GM18502 (cell line): Measurements from ENCODE around the gene SLC25A36.
A peak's percentile ranks its signal among the peaks of the same experiment; 100 is the strongest.

ENCODE experiments used
- ATAC-seq: cut with Tn5 transposase; IDR thresholded peaks from one replicate; pipeline ENCODE4 v1.9.1; 2021; ENCODE audit warnings: mild to moderate bottlenecking; ENCODE audit not compliant: unreplicated experiment, poor library complexity

SLC25A36 gene, protein sequence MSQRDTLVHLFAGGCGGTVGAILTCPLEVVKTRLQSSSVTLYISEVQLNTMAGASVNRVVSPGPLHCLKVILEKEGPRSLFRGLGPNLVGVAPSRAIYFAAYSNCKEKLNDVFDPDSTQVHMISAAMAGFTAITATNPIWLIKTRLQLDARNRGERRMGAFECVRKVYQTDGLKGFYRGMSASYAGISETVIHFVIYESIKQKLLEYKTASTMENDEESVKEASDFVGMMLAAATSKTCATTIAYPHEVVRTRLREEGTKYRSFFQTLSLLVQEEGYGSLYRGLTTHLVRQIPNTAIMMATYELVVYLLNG

DNA sequence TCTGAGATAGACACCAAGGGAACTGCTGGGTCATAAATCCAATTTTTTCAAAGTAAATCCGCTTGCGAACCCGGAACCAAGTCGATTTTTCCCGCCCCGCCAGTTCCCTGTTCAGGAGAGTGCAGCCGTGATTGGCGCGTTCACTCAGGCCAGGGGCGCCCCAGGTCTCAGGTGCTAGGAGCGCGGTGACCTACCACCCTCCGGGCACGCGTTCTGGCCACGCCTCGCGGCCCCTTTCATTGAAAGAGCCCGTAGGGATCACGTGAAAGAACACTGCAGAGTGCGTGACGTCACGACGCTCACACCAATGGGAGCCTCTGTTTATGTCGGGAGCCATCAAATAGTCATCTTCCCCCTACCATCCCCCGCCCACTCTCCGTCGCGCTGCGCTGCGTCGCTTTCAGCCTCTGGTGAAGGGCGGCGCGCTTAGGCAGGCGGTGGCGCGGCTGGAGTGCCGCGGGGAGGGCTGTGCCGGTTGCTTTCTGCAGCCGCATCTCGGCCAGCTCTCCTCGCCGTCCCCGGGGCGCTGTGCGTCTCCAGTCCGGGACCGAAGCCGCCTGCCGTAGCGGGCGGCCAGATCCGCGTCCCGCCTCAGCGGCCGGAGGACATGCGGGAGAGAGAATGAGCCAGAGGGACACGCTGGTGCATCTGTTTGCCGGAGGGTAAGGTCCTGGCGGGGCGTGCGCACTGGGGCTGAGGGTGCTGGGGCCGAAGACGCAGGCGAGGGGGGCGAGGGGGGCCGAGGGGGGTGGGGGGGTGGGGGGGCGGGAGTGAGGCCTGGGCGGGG is at the start of gene SLC25A36:
SLC25A36 (plus strand) TSS at position 403 of the 787 bp plus-strand sequence; CDS start at position 622, 219 bp downstream.
- peak; percentile 97 for ATAC-seq

DNA sequence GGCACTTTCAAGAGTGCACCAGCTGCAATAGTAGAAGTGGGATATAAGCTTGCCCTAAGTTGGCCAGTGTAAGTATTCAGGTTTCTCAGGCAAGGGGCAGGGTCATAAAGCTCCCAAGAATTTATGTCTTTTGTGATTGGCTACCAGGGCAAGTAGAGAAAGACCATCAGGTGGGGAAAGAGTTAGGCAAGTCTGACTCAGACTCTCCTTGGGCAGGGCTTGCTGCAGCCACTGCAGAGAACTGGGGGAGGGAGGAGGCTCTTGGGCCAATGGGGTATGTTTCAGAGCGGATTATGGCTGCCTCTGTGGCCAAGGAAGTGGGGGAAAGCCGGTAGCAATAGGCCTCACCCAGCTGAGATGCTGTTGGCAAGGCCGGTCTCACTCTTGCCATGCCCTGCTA is 44.6 kb upstream of the SLC25A36 start:
- no peak for ATAC-seq

DNA sequence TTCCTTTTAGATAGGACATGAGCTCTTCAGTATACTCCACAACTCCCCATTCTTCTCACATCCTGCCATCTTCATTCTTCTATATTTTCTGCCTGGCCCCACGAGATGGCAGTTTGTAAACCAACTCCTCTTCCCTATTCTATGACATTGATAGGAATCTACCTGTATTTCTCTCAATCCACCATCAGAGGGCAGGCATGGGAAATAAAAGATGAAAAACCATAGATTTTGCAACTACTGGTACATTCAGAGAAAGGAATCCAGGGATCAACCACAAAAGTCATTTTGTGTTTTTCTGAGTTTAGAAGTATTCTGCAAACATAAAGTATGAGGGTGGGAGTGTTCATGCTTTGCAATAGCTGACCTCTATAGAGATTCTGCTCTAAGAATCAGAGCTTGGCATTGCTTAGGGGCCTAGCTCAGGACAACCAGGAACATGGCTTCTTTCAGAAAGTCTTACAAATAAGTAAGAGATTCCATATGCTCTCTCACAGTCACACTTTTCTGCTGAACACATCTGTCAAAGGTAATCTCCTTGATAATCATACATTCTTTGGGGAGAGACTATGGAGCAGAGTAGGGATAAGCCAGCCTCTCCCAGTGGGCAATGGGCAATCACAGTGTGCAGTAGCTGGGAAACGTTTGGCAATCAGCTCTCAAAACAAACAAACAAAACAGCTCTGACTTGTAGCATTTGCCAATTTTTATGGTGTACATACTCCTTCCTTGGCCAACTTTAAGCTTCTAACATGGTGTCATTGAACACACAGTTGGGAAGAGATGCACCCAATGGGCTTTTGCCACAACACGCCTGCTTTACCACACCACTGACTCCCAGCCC is 43.1 kb upstream of the SLC25A36 start:
- peak; percentile 61 for ATAC-seq

DNA sequence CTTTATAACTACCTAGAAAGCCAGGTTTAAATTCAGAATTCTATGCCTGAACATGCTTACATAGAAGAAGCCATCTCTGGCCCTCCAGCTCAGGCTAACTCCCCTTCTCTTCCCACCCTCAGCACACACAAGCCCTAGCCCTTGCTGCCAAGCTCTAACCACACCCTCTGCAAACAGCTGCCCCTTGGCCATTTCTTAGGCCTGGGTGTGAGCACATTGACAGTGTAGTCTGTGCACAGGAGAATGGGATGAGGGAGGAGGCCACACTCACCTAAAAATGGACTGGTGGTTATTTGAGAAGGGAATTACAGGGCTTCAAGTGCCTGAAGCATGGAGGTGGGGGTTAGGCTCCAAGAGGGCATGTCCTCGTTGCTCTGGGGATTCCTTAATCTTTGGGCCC is 42.3 kb upstream of the SLC25A36 start:
- no peak for ATAC-seq

DNA sequence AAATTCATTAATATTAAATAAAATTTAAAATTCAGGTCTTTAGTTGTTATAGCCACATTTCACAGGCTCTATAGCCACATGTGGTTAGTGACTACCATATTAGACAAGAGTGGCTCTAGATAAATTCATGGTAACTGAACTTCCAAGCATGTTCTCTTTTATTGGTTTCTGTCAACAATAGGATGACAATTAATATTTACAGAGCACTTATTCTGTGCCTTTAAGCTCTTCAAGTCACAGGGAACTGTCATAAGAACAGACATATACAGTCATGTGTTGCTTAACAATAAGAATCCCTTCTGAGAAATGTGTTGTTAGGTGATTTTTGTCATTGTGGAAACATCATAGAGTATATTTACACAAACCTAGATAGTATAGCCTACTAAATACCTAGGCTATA is 38.8 kb upstream of the SLC25A36 start:
- ATAC-seq = no peak

DNA sequence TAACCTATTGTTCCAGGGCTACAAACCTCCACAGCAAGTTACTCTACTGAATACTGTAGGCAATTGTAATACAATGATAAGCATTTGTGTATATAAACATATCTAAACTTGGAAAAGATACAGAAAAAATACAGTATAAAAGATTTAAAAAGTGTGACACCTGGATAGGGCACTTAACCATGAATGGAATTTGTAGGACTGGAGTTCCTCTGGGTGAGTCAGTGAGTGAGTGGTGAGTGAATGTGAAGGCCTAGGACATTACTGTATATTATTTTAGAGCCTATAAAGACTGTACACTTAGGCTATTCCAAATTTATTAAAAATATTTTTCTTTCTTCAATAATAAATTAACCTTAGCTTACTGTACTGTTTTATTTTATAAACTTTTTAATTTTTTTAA is 38.4 kb upstream of the SLC25A36 start:
- ATAC-seq = no peak

DNA sequence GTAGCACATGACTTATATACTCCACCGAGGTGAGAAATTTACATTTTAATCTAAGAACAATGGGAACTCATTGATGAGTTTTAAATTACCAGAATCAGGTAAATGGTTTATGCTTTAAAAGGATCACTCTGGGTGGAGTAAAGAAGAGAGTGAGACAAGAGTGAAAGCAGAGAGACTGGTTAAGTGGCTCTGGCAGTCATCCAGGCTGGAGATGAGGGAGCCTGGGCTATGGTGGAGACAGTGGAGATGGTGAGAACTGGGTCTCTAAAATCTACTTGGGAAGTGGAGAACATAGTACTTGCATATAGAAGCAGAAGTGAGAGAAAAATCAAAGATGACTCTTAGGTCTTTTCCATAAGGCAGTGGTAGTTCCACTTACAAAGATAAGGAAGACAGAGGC is 37.1 kb upstream of the SLC25A36 start:
- no peak for ATAC-seq

DNA sequence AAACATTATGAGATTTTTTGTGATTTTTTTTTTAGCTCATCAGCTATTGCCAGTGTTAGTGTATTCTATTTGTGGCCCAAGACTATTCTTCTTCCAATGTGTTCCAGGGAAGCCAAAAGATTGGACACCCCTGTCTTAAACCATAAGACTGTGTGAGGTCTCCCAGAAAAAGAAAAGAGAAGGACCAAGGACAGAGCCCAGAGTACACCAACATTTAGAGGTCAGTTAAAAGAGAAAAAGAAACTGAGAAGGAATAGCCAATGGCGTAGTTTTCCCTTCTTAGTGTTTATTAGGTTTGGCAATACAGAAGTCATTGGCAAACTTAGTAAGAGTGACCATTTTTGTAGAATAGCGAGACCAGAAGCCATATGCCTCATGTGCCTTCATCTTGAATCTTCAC is 36.1 kb upstream of the SLC25A36 start:
- no peak for ATAC-seq

DNA sequence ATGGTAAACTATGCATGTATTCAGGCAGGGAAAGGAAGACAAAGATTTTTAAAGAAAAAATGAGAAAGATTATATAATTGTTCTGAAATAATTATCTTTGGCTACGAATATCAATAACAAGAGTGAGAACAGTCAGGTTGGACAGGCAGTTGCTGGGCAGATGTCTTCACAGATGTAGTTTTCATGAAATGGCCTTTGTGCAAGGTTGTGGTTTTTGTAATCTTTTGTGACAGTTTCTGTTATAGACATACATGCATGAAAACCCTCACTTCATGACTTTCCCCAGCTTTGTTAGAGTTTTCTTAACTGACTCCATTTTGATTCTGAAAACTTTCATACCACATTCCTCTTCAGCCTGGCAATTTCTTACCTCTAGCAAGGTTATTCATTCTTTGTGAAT is 34.9 kb upstream of the SLC25A36 start:
- no peak for ATAC-seq

DNA sequence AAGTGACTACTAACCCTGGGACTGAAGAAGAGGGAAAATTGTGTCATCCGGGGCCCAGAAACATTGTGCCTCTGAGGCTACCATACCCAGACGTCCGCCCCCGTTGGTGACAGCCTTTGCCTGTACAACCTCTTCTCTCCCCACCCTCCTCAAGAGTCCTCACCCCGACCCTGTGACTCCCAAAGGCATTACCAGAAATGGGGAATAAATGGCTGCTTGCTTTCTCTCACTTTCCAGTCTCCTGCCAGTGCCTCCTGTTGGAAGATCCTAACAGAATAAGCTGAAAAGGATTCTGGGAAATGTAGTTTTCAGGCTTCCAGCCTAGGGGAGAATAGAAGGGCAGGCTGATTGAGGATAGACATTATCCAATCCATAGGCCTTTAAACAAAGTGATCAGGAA is 30.8 kb upstream of the SLC25A36 start:
- ATAC-seq = no peak

DNA sequence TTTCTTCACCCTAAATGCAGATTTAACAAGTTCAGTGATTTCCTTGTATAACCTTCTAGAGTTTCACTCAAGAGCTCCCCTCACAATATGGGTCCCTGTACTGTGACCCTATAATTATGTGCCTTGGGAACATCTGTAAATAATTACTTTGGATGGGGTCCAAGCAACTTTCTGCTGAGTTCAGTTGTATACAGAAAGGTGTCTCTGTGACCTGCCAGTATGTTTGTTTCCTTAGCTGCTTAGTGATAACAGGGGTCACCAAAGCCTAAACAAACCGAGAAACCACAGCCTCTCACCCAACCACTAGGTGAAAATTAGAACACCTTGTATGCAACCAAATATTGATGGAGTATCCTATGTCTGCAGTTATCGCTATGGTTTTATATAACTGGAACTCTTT is 29.8 kb upstream of the SLC25A36 start:
- ATAC-seq = no peak

DNA sequence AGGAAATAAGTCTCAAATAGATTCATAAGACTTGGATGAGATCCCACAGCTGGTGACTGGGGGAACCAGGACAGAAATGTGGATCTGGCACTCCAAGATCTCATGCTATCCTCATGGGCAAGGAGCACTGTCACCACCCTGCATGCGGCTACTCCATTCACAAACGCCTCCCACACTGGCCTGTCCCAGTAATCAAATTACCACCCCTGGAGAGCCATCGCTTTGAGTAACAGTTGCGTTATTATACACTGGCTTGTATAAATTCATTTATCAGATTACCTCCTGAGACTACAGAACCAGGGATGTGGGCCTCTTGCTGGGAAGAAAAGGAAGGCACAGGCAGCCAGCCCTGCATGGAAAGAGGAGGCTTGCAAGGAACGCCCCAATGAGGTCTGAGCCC is 27.9 kb upstream of the SLC25A36 start:
- ATAC-seq = no peak

DNA sequence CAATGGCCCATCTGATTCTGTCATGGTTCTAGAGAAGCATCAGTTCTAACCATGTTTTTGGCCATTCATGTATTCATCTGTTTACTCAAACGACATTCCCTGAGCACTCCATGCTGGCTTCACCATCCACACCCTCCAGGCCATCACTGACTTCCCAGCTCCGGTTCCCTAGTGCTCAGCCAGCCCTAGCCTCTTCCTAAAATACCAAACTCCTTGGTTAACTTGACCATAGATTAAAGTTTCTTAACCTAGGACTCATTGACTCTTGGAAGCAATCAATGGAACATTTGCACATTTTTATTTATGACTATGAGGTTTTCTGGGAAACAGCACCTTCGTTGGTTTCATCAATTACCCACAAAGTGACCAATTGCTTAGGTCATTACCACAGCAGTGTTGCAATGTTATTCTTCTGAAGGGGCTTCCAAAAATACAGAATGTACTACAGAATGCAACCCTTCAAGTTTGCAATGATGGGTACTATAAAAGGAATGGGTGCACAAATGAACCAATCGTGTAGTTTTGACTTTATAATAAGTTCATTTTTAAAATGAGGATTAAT is 27.2 kb upstream of the SLC25A36 start:
- ATAC-seq = no peak

DNA sequence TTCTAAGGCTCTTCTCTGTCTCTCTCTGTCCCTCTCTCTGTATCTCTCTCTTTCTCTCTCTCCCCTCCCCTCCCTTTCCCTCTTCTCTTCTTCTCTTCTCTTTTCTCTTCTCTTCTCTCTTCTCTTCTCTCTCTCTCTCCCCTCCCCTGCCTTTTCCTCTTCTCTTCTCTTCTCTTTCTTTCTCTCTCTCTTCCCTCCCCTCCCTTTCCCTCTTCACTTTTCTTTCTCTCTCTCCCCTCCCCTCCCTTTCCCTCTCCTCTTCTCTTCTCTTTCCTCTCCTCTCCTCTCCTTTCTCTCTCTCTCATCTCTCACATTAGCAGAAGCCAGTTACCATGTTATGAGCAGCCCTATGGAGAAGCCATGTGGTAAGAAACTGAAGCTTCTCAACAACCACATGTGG is 25.0 kb upstream of the SLC25A36 start:
- no peak for ATAC-seq

DNA sequence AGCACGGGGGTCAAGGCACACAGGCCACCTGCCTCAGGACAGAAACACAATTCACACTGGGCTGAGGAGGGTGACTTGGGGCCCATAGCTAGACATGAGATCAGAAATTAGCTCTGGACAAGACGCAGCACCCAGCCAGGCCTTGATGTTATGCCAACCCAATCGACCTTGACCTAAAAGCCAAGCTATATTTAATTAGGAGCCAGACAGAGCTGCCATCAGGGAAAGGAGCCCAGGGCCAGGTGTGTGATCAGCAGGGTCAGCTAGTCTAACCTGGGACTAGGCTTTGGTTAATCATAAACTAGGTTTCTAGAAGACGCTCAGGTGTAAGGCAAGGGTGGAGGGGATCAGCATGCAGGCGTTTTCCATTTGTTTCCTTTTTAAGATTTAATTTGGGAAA is 23.9 kb upstream of the SLC25A36 start:
- ATAC-seq = no peak

DNA sequence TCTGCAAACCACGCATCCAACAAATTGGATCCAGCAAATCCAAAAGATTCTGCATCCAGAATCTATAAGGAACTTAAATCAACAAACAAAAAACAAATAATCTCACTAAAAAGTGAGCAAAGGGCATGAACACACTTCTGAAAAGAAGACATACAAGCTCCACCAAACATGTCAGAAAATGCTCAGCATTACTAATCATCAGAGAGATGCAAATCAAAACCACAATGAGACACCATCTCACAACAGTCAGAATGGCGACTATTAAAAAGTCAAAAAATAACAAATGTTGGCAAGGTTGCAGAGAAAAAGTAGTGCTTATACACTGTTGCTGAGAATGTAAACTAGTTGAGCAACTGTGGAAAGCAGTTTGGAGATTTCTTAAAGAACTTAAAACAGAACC is 21.6 kb upstream of the SLC25A36 start:
- no peak for ATAC-seq

DNA sequence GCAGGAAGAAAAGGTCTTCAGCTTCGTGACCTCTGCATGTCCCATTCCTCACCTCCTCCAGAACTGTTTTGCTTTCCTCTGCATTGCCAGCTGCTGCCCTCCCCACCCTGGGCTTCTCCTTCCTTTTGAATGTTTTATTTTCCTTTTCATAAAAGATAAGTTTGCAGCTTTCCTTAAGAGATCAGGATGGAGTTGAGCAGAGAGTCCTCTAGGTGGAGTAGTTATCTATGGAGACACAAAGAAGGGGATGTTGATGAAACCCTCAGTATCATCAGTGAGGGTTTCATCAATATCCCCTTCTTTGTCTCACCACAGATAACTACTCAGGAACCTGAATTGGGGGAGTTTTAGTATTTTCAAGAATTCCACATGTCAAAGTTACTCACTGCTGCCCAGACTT is 19.0 kb upstream of the SLC25A36 start:
- no peak for ATAC-seq

DNA sequence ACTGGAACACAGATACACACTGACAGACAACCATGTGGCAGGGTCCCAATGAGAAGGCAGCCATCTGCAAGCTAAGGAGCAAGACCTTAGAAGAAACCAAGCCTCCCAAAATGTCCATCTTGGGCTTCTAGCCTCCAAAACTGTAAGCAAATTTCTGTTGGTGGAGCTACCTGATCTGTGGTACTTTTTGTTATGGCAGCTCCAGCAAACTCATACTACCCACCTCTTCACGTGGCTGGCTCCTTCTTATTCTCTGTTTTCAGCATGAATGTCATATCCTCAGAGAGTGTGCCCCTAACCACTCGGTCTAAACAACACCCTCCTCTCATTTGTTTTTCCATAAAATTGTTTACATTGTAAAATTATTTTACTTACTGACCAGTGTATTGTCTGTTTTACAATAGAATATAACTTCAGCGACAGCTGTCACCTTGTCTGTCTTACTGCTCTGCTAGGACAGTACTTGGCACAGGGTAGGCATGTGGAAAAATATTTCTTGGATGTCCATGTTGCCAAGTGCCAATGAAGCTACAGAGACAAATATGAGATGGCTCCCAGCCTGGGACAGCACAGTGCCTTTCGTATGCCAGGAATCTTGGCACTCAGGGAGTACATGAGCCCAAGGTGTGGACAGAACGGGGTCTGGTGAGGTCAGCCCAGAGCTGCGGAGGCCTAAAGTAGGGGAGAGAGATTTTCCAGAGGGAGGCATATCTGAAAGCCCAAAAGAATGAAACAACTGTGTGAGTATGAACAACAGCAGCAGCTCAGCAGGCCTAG is 17.4 kb upstream of the SLC25A36 start:
- no peak for ATAC-seq

DNA sequence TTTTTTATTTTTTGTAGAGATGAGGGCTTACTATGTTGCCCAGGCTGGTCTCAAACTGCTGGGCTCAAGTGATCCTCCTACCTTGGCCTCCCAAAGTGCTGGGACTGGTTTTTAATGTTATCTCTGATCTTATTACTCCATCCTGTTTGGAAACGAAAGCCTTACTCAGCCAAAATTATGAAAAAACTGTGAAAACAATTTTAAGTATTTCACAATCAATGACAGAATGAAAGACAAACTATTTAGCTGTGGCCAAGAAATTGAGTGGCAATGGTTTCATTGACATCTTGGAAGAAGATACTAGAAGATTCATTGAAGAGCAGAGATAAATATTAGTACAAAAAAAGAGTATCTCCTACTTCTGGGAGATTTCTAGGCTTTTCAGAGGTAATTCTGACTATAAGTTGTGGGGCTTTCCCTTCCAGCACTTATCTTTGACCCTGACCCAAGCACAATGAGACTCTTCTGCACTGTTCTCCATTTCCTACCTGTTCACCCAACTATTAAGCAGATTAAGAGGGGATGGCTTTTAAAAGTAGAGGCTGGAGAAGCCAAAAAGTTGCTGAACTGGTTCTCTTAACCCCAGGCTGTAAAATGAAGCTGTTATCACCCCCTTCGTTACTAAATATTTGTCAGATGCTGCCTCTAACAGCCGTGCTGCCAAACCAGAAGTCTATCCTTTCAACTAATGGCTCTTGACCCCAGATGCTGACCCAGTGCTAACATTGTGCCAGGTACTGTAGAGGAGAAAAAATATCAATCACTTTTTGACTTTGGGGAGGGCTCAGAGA is 14.2 kb upstream of the SLC25A36 start:
- ATAC-seq = no peak
